ENCODE results near the gene MLLT10. TPM values are rescaled to one million over a fixed set of nuclear protein-coding genes. Genes with fewer than 3 reads are reported as not detected.

MLLT10 gene
- total RNA-seq, 1 experiment from 2014 or later, result 45.2 TPM

GRCh38 chr10:21513405-21513788 lies 20.6 kb upstream of the MLLT10 start:
- ChIA-PET RAD21 (ENCODE audit: low non-redundant PET in 1 of 2, low total read pairs in 2 of 2, uncharacterized antibody in 2 of 2, unreplicated experiment in 2 of 2) (no interaction called here), POLR2A (no interaction called here), CTCF (no interaction called here)
- no peak overlapping the region for H3K9ac ChIP-seq (ENCODE audit: low read length)
- no peak overlapping the region for H3K4me3 ChIP-seq (replicated peaks in 1 of 2; ENCODE audit: low read depth in 1 of 2, low read length in 2 of 2)
- no peaks in the 10 kb centered on the region for H3K9me2 ChIP-seq (ENCODE audit: insufficient read depth)
- H3K4me2 ChIP-seq (ENCODE audit: low read length), result no peak overlapping the region
- no peak overlapping the region for H3K27ac ChIP-seq (ENCODE audit: low read depth, low read length)
- no peaks in the 10 kb centered on the region for H3K36me3 ChIP-seq (ENCODE audit: control insufficient read depth in 1 of 2, insufficient read depth in 2 of 2, low read length in 2 of 2)
- intact Hi-C loops (cut with micrococcal nuclease), result no loop called here
- no TSS peak for BruUV-seq (replicated peaks)
- ATAC-seq (no peak), DNase-seq (ENCODE audit: low read depth, low spot score) (no peak)
- no peak overlapping the region for H2AFZ ChIP-seq (ENCODE audit: low read depth, low read length, poor library complexity, severe bottlenecking)
- TF ChIP-seq POLR2AphosphoS5 (IDR thresholded peaks at IDR 0.05; ENCODE audit: low read depth, low read length) (no peak), EGR1 (IDR thresholded peaks at IDR 0.05; ENCODE audit: low read depth) (no peak), SP1 (IDR thresholded peaks at IDR 0.05; ENCODE audit: low read depth) (no peak), REST (IDR thresholded peaks at IDR 0.05; ENCODE audit: low read depth) (no peak), ZNF274 (IDR thresholded peaks at IDR 0.05; ENCODE audit: low read depth, low read length) (no peak), EZH2 (IDR thresholded peaks at IDR 0.05) (no peak), ZFX (IDR thresholded peaks at IDR 0.05) (no peak), TCF7L2 (IDR thresholded peaks at IDR 0.05; ENCODE audit: borderline replicate concordance, extremely low read depth, insufficient read depth, insufficient read length) (no peak), SRF (IDR thresholded peaks at IDR 0.05; ENCODE audit: low read depth) (no peak), ATF3 (IDR thresholded peaks at IDR 0.05) (no peak)
- no peaks in the 10 kb centered on the region for H3K79me2 ChIP-seq (ENCODE audit: insufficient read depth, low read length)
- no peaks in the 10 kb centered on the region for H3K9me3 ChIP-seq (ENCODE audit: control insufficient read depth in 1 of 2, insufficient read depth in 1 of 2, low read depth in 1 of 2, low read length in 2 of 2)
- H4K20me1 ChIP-seq (ENCODE audit: insufficient read depth), result no peaks in the 10 kb centered on the region
- no peaks in the 10 kb centered on the region for H3K27me3 ChIP-seq (ENCODE audit: insufficient read depth, low read length)
- peaks cover 10 to 18% of the 10 kb centered on the region in 2 experiments; a peak in 3 of 4 replicates for H3K4me1 ChIP-seq (ENCODE audit: control insufficient read depth in 1 of 2, insufficient read depth in 2 of 2, low read length in 2 of 2)
